DOHH2 (cell line): ENCODE results near the gene ETFA.
A peak's percentile ranks its signal among the peaks of the same experiment; 100 is the strongest.

Source experiments
- H3F3A ChIP-seq: fragments of 200-600 bp; sonication (generic), shearing (Covaris generic); 2 replicates; pipeline ENCODE4 v1.6.0; 2016; ENCODE audit warnings: antibody characterized with exemption, mild to moderate bottlenecking; ENCODE audit not compliant: control insufficient read depth, insufficient read depth
- H3K27ac ChIP-seq: fragments of 200-600 bp; sonication (generic); 2 replicates; pipeline ENCODE4 v1.5.1; 2014; ENCODE audit warnings: low read depth, mild to moderate bottlenecking, low read length, moderate library complexity
- H3K27me3 ChIP-seq: fragments of 200-600 bp; sonication (generic); 2 replicates; pipeline ENCODE4 v1.6.1; 2014; ENCODE audit warnings: mild to moderate bottlenecking, low read length, mixed read lengths; ENCODE audit not compliant: control insufficient read depth
- H3K36me3 ChIP-seq: fragments of 200-600 bp; sonication (generic); 2 replicates; pipeline ENCODE4 v1.6.1; 2014; ENCODE audit warnings: mild to moderate bottlenecking, low read length, moderate library complexity, mixed read lengths; ENCODE audit not compliant: control insufficient read depth
- H3K4me1 ChIP-seq: fragments of 200-600 bp; sonication (generic); 2 replicates; pipeline ENCODE4 v1.6.1; 2014; ENCODE audit warnings: mild to moderate bottlenecking, low read length, mixed read lengths; ENCODE audit not compliant: control insufficient read depth
- H3K4me2 ChIP-seq: fragments of 200-600 bp; sonication (generic); 2 replicates; pipeline ENCODE4 v1.6.0; 2014; ENCODE audit warnings: mild to moderate bottlenecking, low read length, moderate library complexity
- H3K4me3 ChIP-seq: fragments of 200-600 bp; sonication (generic); 2 replicates; pipeline ENCODE4 v1.5.1; 2014; ENCODE audit warnings: mild to moderate bottlenecking, low read length, mixed read lengths
- H3K79me2 ChIP-seq: fragments of 200-600 bp; sonication (generic); 2 replicates; pipeline ENCODE4 v1.6.1; 2014; ENCODE audit warnings: mild to moderate bottlenecking, low read length, mixed read lengths; ENCODE audit not compliant: control insufficient read depth
- H3K9me2 ChIP-seq: fragments of 200-600 bp; sonication (generic); replicated peaks from 2 replicates; pipeline ENCODE4 v1.6.1; 2014; ENCODE audit warnings: mild to moderate bottlenecking, low read length, mixed read lengths; ENCODE audit not compliant: control insufficient read depth
- H3K9me3 ChIP-seq: fragments of 200-600 bp; sonication (generic); 2 replicates; pipeline ENCODE4 v1.6.1; 2014; ENCODE audit warnings: antibody characterized with exemption, low read length, mixed read lengths; ENCODE audit not compliant: control insufficient read depth, insufficient read depth
- H4K20me1 ChIP-seq: fragments of 200-600 bp; sonication (generic); 2 replicates; pipeline ENCODE4 v1.6.0; 2014; ENCODE audit warnings: low read depth, mild to moderate bottlenecking, antibody characterized with exemption, low read length, moderate library complexity; ENCODE audit not compliant: control insufficient read depth, insufficient read depth
- CTCF ChIP-seq: fragments of 200-600 bp; sonication (generic); IDR thresholded peaks from one replicate; pipeline ENCODE4 v1.5.1; 2014; ENCODE audit warnings: antibody characterized with exemption, mild to moderate bottlenecking, low read depth, low read length; ENCODE audit not compliant: poor library complexity, severe bottlenecking
- EZH2phosphoT487 ChIP-seq: fragments of 200-600 bp; sonication (generic); IDR thresholded peaks from 2 replicates; pipeline ENCODE4 v1.6.1; 2017; ENCODE audit warnings: borderline replicate concordance, mild to moderate bottlenecking, antibody characterized with exemption, low read length, moderate library complexity, mixed read lengths

The ETFA gene

GRCh38 chr15:76346669-76347481 is 35.6 kb upstream of the ETFA start:
- Histone ChIP-seq H3K4me1 (peaks cover 6% of the 10 kb centered on the region; the same call in 1 of the 2 replicates), H3K4me2 (peak overlapping the region; percentile 34; the same call in 1 of the 2 replicates), H4K20me1 (no peaks in the 10 kb centered on the region), H3K79me2 (no peaks in the 10 kb centered on the region), H3K9me2 (no peaks in the 10 kb centered on the region), H3K27me3 (peaks cover 10% of the 10 kb centered on the region; the same call in 1 of the 2 replicates), H3F3A (peaks cover 7% of the 10 kb centered on the region; the same call in 1 of the 2 replicates), H3K27ac (no peak overlapping the region), H3K36me3 (peaks cover 4% of the 10 kb centered on the region), H3K9me3 (no peaks in the 10 kb centered on the region), H3K4me3 (no peak overlapping the region)
- TF ChIP-seq EZH2phosphoT487 (no peak), CTCF (no peak)

GRCh38 chr15:76345880-76346668 is 34.8 kb upstream of the ETFA start:
- Histone ChIP-seq H3K27me3 (peaks cover 10% of the 10 kb centered on the region; the same call in 1 of the 2 replicates), H3K9me2 (no peaks in the 10 kb centered on the region), H3F3A (peaks cover 7% of the 10 kb centered on the region; the same call in 1 of the 2 replicates), H3K36me3 (peaks cover 9% of the 10 kb centered on the region), H3K4me2 (peak overlapping the region; percentile 34), H3K79me2 (no peaks in the 10 kb centered on the region), H3K4me3 (no peak overlapping the region; the same call in 1 of the 2 replicates), H4K20me1 (no peaks in the 10 kb centered on the region), H3K4me1 (peaks cover 6% of the 10 kb centered on the region; the same call in 1 of the 2 replicates), H3K9me3 (no peaks in the 10 kb centered on the region), H3K27ac (no peak overlapping the region)
- no peak for TF ChIP-seq EZH2phosphoT487
- TF ChIP-seq CTCF = no peak

GRCh38 chr15:76345583-76345879 is 34.3 kb upstream of the ETFA start:
- Histone ChIP-seq H3K36me3 (peaks cover 13% of the 10 kb centered on the region), H4K20me1 (no peaks in the 10 kb centered on the region), H3K9me2 (no peaks in the 10 kb centered on the region), H3K4me3 (no peak overlapping the region), H3K4me2 (no peak overlapping the region; the same call in 1 of the 2 replicates), H3K9me3 (no peaks in the 10 kb centered on the region), H3K27me3 (peaks cover 10% of the 10 kb centered on the region; the same call in 1 of the 2 replicates), H3K27ac (no peak overlapping the region), H3K79me2 (no peaks in the 10 kb centered on the region), H3K4me1 (peaks cover 6% of the 10 kb centered on the region; the same call in 1 of the 2 replicates), H3F3A (peaks cover 7% of the 10 kb centered on the region; the same call in 1 of the 2 replicates)
- TF ChIP-seq CTCF (no peak), EZH2phosphoT487 (no peak)
